Measurements from ENCODE around the gene GRIK5.

DNA sequence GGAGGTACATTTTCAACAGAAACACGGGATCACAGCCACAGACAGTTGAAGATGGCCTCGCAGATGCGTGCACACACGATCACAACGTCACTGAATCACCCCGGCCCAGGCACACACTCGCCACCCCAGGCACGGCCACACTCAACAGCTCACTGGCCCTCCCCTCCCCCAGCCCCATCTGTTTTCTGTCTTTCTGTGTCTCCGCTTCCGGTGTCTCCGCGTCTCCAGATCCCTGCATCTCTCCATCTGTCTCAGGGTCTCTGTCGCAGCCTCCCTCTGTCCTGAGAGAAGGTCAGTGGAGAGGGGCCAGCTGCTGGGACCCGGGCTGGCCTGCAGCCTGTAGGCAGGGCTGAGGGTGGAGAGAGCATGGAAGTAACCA, 72.2 kb downstream of the GRIK5 start:
- TF ChIP-seq, protein P1, sequence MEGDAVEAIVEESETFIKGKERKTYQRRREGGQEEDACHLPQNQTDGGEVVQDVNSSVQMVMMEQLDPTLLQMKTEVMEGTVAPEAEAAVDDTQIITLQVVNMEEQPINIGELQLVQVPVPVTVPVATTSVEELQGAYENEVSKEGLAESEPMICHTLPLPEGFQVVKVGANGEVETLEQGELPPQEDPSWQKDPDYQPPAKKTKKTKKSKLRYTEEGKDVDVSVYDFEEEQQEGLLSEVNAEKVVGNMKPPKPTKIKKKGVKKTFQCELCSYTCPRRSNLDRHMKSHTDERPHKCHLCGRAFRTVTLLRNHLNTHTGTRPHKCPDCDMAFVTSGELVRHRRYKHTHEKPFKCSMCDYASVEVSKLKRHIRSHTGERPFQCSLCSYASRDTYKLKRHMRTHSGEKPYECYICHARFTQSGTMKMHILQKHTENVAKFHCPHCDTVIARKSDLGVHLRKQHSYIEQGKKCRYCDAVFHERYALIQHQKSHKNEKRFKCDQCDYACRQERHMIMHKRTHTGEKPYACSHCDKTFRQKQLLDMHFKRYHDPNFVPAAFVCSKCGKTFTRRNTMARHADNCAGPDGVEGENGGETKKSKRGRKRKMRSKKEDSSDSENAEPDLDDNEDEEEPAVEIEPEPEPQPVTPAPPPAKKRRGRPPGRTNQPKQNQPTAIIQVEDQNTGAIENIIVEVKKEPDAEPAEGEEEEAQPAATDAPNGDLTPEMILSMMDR (conservative IDR thresholded peaks at IDR 0.05 in 1 of 2, IDR thresholded peaks at IDR 0.05 in 1 of 2; ENCODE audit: extremely low read depth in 1 of 2, insufficient read depth in 1 of 2, low read depth in 1 of 2, low read length in 2 of 2), result no peak
- TF ChIP-seq EZH2 (IDR thresholded peaks at IDR 0.05; ENCODE audit: borderline replicate concordance, low read length), result no peak
